IPS-18c (cell line): Measurements from ENCODE around the gene PLCB1.
"Not testable (repeated sequence)": the region's sequence is repeated elsewhere in the genome, so short reads cannot be mapped to it uniquely, and the experiment has no call there.

Source experiments
- H3K4me3 ChIP-seq: 2 replicates; pipeline ENCODE4 v1.7.0; 2013; ENCODE audit warnings: low read depth, mild to moderate bottlenecking, low read length, moderate library complexity; ENCODE audit not compliant: insufficient read depth
- H3K9me3 ChIP-seq: one replicate; pipeline ENCODE4 v1.6.1; 2013; ENCODE audit warnings: mild to moderate bottlenecking, low read length, moderate library complexity; ENCODE audit not compliant: control insufficient read depth, insufficient read depth

Gene PLCB1

DNA sequence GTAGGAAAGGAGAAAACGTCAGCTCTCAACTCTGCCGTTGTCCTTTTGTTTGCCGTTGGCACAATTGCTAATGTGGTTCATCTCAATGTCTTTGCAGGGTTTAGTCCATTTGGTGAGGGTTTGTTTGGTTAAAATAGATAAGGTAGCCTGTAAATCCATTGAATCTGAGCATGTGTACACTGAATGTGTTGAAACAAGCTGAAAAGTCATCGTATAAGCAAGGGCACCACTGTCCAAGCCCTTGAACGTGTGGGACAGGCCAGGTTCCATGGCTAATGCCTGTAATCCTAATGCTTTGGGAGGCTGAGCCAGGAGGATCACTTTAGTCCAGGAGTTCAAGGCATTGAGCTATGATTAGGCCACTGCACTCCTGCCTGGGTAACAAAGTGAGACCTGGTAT, 712.1 kb downstream of the PLCB1 start:
- H3K4me3 ChIP-seq = no peak overlapping the region
- H3K9me3 ChIP-seq = no peaks in the 10 kb centered on the region

DNA sequence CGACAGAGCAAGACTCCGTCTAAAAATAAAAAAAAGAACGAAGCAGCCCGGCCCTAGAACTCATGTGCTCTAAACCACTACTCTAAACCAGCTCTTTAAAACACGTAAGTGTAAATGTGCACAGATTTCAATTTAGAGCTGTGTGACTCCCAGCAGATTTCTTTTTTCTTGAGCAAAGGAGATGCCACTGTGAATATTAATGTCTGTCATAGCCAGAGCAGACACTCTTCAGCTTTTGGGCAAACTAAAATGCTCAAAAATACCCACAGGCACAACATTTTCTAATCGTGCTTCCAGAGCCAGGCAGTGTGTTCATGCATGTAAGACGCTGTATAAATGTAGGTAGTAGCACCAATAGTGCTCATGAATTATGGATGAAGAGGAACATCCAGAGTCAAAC, 717.9 kb downstream of the PLCB1 start:
- no peak overlapping the region for H3K4me3 ChIP-seq

DNA sequence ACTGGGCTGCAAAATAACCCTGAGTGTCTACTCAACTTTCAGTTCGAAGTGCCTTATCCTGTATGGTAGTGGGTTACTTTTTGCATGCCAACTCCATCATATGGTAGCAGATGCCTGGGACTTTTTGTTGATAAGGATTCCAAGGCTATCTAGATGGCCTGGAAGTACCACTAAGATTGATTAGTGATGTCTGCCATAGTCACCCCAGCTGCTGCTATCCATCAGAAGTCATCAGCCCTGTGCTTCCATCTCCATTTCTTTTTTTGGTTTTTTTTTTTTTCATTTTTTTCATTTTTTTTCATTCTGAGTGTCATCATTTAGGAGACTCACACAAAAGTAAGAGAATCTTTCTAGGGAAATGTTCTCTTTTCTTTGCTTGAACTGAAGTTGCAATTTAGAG, 719.4 kb downstream of the PLCB1 start:
- Histone ChIP-seq H3K4me3 (no peak overlapping the region), H3K9me3 (no peaks in the 10 kb centered on the region)

More for the DNA sequence above, 717.9 kb downstream of the PLCB1 start:
- no peaks in the 10 kb centered on the region for H3K9me3 ChIP-seq

DNA sequence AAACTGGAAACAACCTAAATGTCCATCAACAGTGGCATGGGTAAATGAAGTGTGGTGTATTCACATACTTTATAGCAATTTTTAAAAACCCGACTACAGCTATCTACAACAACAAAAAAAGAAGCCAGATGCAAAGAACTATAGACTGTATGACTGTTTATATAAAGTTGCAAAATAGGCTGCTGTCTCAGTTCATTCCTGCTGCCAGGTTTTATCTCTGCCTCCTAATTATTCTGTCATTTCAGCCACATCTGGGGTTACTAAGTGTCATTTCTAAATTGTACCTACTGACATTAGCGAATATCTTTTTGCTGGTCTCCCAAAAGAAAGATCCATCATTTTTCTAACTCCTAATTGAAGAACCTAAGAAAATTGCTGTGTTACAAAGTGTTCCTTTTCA, 719.9 kb downstream of the PLCB1 start:
- not testable (repeated sequence) for H3K4me3 ChIP-seq, H3K9me3 ChIP-seq

DNA sequence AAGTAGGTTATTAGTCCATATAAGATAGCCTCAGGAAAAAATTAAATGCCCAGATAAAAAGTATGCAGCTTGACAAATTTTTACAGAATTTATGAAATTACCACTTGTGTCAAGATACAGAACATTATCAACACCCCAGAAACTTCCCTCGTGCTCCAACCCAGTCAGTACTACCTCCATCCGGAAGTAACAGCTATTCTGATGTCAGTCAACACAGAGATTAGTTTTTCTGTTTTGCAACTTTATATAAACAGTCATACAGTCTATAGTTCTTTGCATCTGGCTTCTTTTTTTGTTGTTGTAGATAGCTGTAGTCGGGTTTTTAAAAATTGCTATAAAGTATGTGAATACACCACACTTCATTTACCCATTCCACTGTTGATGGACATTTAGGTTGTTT, 721.1 kb downstream of the PLCB1 start:
- H3K9me3 ChIP-seq, H3K4me3 ChIP-seq: not testable (repeated sequence)

DNA sequence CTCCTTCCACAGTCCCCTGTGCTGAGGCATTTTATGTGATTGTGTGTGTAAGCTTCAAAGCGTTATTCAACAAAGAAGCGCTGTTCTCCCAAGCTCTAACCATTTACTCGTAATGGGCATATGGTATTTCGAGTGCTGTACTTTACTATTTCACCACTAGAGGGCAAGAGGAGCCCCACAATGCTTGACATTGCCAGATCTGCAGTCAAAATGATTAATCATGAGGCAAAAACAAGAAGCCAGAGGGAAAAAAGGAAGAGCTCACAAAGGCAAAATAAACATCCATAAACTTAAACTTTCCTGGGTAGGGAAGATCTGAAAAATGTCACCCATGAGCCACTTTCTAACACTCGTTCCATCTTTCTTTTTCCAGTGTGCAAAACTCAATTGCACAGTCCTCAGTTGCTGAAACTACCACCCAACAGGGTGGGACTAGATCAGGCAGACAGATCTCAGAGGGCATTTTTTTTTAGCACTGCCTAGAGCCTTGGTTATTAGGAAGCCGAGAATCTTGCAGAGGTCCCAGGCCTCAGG, 721.8 kb downstream of the PLCB1 start:
- Histone ChIP-seq H3K4me3 (no peak overlapping the region), H3K9me3 (no peaks in the 10 kb centered on the region)

DNA sequence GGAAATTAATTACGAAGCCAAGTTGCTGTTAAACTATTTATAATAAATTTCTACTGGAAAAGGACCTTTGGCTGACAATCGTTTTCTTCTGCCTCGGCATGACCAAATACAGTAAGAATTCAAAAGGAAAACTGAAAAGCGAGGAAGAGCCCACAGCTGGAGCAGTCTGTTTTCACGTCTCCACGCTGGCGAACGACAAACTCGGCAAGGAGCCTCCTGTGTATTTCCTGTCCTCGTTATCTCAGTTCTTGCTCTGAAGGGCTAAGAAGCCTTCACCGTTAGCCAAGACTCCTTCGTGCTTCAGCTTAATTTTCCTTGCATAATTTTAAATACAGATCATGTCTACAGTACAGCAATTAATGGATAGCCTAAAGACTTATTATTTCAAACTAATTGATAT, 722.5 kb downstream of the PLCB1 start:
- Histone ChIP-seq H3K9me3 (no peaks in the 10 kb centered on the region), H3K4me3 (no peak overlapping the region)

DNA sequence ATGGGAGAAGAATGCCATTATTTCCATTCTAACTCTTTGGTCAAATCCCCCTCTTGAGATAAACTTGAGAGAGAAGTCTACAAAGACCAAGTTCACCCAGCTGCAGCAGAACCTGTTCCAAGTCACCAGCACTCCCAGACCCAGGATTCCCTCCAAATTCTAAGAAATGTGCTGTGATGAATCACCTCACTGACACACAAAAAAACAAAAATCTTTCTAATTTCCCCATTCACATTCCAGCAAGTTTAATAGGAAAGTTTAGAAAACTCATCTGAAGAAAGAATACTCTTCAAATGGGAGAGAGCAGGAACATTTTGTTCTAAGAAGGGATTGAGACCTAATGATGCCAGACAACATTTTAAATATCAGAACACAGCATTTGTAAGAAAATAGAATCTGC, 723.2 kb downstream of the PLCB1 start:
- no peaks in the 10 kb centered on the region for H3K9me3 ChIP-seq
- no peak overlapping the region for H3K4me3 ChIP-seq

DNA sequence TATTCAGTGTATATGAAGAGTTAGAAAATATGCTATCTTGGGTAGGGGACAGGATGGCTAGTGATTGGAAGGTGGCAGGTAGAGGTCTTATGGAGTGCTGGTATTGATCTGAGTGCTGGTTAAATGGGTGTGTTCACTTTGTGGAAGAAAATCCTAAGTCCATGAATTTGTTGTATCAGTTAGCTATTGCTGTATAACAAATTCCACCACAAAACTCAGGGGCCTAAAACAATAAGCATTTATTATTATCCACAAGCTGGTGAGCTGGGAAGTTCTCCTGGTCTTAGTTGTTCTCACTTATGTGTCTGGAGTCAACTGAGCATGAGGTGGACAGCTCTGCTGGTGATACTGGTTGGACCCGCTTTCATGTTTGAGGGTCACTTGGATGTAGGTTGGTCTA, 724.6 kb downstream of the PLCB1 start:
- Histone ChIP-seq H3K4me3 (no peak overlapping the region), H3K9me3 (no peaks in the 10 kb centered on the region)

DNA sequence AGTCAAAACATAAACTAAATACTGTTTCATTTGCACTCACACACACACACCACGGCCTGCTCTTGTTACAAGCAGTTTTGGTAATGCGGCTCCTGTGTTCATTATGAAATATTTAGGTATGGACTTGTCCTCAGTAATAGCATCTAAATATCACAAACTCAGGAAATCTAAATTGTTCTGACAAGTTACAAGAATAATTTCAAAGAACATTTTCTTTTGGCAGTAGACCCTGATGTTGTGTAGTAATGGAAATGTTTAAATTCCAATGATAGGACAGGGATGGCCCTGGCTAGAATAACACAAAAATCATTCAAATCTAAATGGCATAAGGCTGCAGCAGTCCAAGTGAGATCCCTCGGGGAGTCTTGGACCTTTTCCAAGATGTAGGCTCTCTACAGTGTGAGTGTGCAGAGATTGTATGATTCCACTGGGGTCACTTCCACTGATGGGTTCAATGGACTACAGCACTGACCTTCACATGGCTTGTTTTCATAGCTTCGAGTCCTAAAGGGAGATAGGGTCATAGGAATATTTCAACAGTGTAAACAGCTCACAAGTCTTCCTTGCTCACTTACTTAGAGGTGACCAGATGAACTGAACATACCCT, 726.2 kb downstream of the PLCB1 start:
- H3K4me3 ChIP-seq = no peak overlapping the region
- H3K9me3 ChIP-seq = no peaks in the 10 kb centered on the region

DNA sequence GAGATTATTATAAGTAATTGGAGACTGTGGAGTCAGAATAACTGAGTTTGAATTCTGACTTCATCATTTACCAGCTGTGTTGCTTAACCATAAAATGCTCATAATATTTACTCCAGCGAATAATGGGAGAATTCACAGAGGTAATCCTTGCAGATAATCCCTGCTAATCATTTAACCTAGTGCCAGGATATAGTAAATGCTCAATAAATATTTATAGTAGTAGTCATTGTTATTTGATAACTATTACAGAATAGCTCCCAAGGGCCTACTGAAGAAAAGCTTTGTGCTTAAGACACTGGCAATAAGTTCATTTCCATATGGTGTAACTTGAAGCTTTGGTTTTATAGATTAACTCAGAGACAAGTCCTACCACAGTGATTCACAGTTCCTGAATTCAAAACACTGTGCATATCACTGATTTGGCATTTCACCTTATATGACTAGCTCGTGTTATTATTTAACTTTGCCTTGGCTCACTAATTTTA, 728.0 kb downstream of the PLCB1 start:
- no peak overlapping the region for H3K4me3 ChIP-seq

DNA sequence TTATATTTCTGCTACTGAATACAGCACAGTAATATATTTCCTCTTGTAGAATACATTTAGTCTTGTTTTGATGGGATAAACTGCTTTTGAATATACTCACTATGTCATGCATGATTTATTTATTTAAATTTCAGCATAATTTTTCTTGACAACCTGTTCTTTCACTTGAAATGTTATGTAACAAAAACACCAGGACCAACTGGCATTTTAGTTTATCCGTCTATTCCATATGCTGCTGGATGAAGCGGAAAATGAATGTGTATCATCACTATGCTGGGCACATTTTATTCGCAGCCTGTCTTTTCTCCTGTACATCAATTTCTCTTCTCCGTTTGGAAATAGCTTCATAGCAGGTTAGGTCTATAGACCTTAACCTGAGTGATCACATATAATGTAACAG, 730.0 kb downstream of the PLCB1 start:
- Histone ChIP-seq H3K4me3 (no peak overlapping the region), H3K9me3 (no peaks in the 10 kb centered on the region)

More for the DNA sequence above, 728.0 kb downstream of the PLCB1 start:
- no peaks in the 10 kb centered on the region for H3K9me3 ChIP-seq

DNA sequence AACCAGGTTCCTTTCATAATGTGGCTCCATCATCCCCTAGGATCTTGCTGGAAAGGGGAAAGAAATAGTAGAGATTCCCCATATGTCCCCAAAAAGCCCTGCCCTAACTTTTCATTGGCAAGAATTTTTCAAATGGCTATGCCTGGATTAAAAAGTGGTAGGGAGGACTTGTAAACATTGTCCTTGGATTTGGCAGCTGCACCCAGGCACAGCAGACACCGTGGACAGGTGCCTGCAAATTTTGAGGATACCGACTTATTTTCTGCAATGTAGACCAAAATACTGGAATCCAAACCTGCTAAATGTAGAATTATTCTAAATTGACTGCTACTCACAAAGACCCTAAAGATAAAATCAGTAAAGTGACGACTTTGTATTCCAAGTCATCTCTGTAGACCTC, 733.6 kb downstream of the PLCB1 start:
- H3K4me3 ChIP-seq = no peak overlapping the region
- no peaks in the 10 kb centered on the region for H3K9me3 ChIP-seq

DNA sequence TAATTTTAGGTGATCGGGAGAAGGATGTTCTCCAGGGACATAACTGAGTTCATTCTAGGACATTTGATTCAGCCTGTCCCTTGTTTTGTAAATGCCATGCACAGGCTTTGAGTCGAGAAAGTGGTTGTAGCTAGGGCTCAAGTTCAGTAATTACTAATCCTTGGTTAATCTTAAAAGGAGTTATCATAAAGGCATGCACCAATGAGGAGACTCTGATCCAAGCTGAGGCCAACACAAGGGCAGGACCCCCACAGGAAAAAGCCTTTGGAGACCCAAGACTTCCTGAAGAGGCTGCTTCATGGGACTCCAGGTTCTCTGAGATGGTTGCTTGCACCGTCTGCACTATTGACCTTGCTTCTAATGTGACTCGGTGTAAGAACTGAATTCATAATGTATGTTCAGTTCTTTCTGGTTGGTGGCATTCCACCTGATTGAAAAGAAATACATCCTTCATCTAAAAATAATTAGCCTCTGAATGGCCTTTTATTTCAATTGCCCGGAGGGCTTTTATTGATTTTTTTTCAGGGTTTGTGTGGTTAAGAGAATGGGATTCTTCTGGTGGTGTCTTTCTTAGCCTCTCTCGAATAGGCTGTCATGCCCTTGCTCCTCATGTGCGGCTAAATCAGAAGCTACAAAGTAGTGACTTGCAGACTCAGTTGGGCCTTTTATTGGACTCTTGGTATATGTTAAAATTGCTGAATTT, 735.1 kb downstream of the PLCB1 start:
- Histone ChIP-seq H3K4me3 (no peak overlapping the region), H3K9me3 (no peaks in the 10 kb centered on the region)

DNA sequence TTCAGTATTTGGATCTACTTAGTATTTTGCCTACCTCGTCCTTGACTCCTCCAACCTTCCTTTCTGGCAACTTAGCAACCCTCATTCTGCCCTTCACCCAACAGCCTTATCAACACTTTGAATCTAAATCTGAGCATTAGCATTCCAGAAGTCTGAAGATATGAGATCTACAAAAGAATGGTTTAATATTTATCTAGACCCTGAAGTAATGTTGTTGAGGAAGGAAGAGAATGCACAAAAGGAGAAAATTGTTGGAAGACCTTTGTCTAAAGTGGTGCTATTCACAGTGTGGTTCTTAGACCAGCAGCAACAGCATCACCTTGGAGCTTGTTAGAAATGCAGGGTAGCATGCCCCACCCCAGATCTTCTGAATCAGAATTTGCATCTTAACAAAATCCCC, 738.6 kb downstream of the PLCB1 start:
- no peaks in the 10 kb centered on the region for H3K9me3 ChIP-seq
- H3K4me3 ChIP-seq = no peak overlapping the region

DNA sequence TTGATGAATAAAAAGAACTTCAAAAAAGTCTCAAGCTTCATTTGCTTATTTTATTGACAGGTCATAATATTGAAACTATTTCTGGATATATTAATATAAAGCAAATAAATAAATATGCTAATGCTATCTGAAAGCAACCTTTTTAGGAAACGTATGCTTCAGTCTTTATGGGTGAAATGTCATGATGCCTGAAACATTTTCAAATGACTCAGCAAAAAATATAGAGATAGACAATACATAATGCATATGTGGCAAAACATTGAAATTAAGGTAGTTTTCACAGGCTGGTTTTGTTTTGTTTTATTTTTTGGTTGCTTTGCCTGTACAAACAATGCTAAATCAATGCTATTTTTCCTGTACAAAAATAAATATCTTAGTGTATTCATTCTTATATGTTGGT, 742.4 kb downstream of the PLCB1 start:
- Histone ChIP-seq H3K4me3 (no peak overlapping the region), H3K9me3 (no peaks in the 10 kb centered on the region)

DNA sequence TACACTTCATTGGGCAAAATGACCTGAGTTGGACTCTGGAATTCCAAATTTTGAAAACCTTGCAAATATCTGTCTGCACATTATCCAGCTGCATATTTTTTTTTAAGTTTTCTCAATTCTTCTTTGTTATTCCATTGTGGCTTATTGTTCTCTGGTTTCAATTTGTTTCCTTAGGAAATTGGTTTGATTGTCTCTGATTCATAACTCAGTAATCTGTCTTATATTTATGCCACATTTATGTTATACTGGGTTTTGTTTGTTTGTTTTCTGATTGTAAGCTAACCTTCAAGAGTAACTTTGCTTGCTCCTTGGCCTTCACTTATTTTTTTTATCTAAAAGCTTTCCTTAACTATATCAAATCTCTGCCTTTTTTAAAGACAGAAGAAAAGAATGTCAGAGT, 743.5 kb downstream of the PLCB1 start:
- Histone ChIP-seq H3K9me3 (no peaks in the 10 kb centered on the region), H3K4me3 (no peak overlapping the region)

DNA sequence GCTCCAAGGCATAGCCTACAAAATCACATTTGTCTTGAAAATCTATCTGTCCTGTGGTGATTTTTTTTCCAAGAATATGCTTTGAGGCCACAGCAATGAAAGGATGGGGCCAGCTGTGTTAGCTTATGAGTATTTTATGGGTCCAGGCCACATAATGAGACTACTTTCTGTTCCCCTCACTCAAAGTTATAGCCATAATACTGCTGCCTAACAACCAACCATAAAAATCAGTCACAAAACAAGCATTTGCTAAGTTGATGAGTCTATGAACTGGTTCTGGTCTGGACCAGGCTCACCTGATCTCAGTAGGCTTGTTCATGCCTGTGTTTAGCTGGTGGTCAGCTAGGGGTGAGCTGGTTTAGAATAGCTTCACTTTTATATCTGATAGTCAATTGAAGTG, 744.3 kb downstream of the PLCB1 start:
- Histone ChIP-seq H3K4me3 (no peak overlapping the region), H3K9me3 (no peaks in the 10 kb centered on the region)

DNA sequence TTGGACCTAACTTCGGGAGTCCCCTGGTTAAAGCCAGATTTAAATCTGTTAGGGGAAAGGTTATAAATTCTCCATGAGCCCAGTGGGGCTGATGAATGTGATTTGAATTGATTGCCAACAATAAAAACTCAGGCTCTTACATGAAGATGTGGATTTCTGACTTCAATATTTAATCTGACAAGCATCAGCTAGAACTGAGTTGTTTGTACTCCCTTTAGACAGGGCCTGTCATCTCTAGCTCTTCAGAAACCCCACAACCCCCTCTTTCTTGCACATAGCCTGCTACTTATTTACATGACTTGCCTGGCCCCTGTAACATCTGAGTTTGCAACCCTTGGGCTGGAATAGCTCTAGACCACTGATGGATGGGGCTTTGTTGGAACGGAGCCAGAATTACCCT, 745.2 kb downstream of the PLCB1 start:
- Histone ChIP-seq H3K4me3 (no peak overlapping the region), H3K9me3 (no peaks in the 10 kb centered on the region)
